ENCODE measurements around the gene DLG1. TPM values are rescaled to one million over a fixed set of nuclear protein-coding genes. Genes with fewer than 3 reads are reported as not detected.

DLG1 gene
- total RNA-seq, 1 experiment from 2014 or later: 27.1 TPM

DNA sequence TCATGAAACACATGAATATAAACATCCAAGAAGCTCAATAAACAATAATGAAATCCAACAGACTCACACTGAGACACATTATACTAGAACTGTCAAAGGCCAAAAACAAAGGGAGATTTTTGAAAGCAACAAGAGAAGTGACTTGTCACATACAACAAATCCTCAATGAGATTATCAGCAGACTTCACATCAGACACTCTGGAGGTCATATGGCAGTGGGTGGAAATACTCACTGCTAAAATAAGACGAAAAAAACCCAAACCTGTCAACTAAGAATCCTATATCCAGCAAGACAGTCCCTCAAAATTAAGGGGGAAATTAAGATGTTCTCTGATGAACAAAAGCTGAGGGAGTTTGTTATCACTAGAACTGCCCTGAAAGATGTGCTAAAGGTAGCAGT lies 143.4 kb downstream of the DLG1 start:
- Histone ChIP-seq H3K4me3 (ENCODE audit: insufficient read depth, low read depth, low read length) (no peak overlapping the region), H3K27me3 (ENCODE audit: control insufficient read depth, insufficient read depth, low read length) (no peaks in the 10 kb centered on the region), H3K36me3 (replicated peaks; ENCODE audit: control insufficient read depth, insufficient read depth, low read length) (no peaks in the 10 kb centered on the region)
- no peak for DNase-seq

GRCh38 chr3:197151580-197151979 lies 146.8 kb downstream of the DLG1 start:
- no peak for DNase-seq
- H3K4me3 ChIP-seq (ENCODE audit: insufficient read depth, low read depth, low read length): no peak overlapping the region

GRCh38 chr3:197149528-197149927 lies 148.9 kb downstream of the DLG1 start:
- H3K27me3 ChIP-seq (ENCODE audit: control insufficient read depth, insufficient read depth, low read length): no peaks in the 10 kb centered on the region
- H3K4me3 ChIP-seq (ENCODE audit: insufficient read depth, low read depth, low read length): no peak overlapping the region
- no peaks in the 10 kb centered on the region for H3K36me3 ChIP-seq (replicated peaks; ENCODE audit: control insufficient read depth, insufficient read depth, low read length)
- no peak for DNase-seq

More at GRCh38 chr3:197151580-197151979, 146.8 kb downstream of the DLG1 start:
- H3K27me3 ChIP-seq (ENCODE audit: control insufficient read depth, insufficient read depth, low read length): no peaks in the 10 kb centered on the region
- H3K36me3 ChIP-seq (replicated peaks; ENCODE audit: control insufficient read depth, insufficient read depth, low read length): no peaks in the 10 kb centered on the region

DNA sequence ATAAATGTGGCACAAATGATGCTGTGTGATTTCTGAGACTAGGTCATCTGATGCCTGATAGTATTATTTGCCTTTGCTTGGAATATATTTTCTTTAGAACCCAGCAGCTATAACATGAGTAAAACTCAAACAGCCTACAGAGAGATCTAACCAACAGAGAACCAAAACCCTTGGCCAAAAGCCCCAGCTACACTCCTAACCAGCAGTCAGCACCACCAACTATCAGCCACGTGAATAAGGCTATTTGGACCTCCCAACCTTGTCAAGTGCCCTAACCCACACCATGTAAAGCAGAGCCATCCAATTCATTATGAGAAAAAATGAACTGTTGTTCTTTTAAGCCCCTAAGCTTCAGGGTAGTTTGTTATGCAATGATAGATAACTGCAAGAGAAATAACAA lies 154.2 kb downstream of the DLG1 start:
- Histone ChIP-seq H3K36me3 (replicated peaks; ENCODE audit: control insufficient read depth, insufficient read depth, low read length) (no peaks in the 10 kb centered on the region), H3K27me3 (ENCODE audit: control insufficient read depth, insufficient read depth, low read length) (no peaks in the 10 kb centered on the region), H3K4me3 (ENCODE audit: insufficient read depth, low read depth, low read length) (no peak overlapping the region)
- no peak for DNase-seq

GRCh38 chr3:197139586-197139985 lies 158.8 kb downstream of the DLG1 start:
- H3K4me3 ChIP-seq (ENCODE audit: insufficient read depth, low read depth, low read length): no peak overlapping the region
- H3K27me3 ChIP-seq (ENCODE audit: control insufficient read depth, insufficient read depth, low read length): no peaks in the 10 kb centered on the region
- no peak for DNase-seq
- peaks cover 2% of the 10 kb centered on the region; the same call in 1 of the 2 replicates for H3K36me3 ChIP-seq (replicated peaks; ENCODE audit: control insufficient read depth, insufficient read depth, low read length)

- no peak overlapping the region for H3K4me3 ChIP-seq (ENCODE audit: insufficient read depth, low read depth, low read length)
- no peaks in the 10 kb centered on the region for H3K27me3 ChIP-seq (ENCODE audit: control insufficient read depth, insufficient read depth, low read length)
- no peak for DNase-seq
- peaks cover 3% of the 10 kb centered on the region; the same call in 1 of the 2 replicates for H3K36me3 ChIP-seq (replicated peaks; ENCODE audit: control insufficient read depth, insufficient read depth, low read length)
Observed at GRCh38 chr3:197137751-197138150, 160.7 kb downstream of the DLG1 start.

DNA sequence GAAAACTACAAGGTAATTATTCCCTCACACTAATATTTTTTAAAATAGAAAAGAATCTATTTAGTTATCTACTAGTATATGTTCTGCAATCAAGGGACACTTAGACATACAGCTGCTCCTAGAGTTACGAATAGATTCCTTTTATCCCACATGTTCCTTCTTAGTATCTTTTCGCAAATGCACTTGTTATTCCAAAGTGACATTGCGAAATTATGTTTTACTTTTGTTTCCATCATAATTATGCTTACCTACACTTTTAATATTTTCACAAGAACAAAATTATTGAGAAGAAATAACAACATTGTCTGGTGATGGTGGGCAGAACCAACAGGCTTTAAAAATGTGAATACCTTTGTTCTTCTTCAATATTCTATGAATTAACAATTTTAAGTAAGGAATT lies 161.7 kb downstream of the DLG1 start:
- DNase-seq: no peak
- Histone ChIP-seq H3K27me3 (ENCODE audit: control insufficient read depth, insufficient read depth, low read length) (no peaks in the 10 kb centered on the region), H3K36me3 (replicated peaks; ENCODE audit: control insufficient read depth, insufficient read depth, low read length) (peaks cover 3% of the 10 kb centered on the region; the same call in 1 of the 2 replicates), H3K4me3 (ENCODE audit: insufficient read depth, low read depth, low read length) (no peak overlapping the region)

- peaks cover 3% of the 10 kb centered on the region; the same call in 1 of the 2 replicates for H3K36me3 ChIP-seq (replicated peaks; ENCODE audit: control insufficient read depth, insufficient read depth, low read length)
- no peaks in the 10 kb centered on the region for H3K27me3 ChIP-seq (ENCODE audit: control insufficient read depth, insufficient read depth, low read length)
- DNase-seq: no peak
- H3K4me3 ChIP-seq (ENCODE audit: insufficient read depth, low read depth, low read length): no peak overlapping the region
Observed at GRCh38 chr3:197135212-197135611, 163.2 kb downstream of the DLG1 start.

GRCh38 chr3:197132916-197133530 lies 165.4 kb downstream of the DLG1 start:
- no peak for DNase-seq
- H3K27me3 ChIP-seq (ENCODE audit: control insufficient read depth, insufficient read depth, low read length): no peaks in the 10 kb centered on the region
- peaks cover 3% of the 10 kb centered on the region; the same call in 1 of the 2 replicates for H3K36me3 ChIP-seq (replicated peaks; ENCODE audit: control insufficient read depth, insufficient read depth, low read length)
- no peak overlapping the region for H3K4me3 ChIP-seq (ENCODE audit: insufficient read depth, low read depth, low read length)

- no peak for DNase-seq
- no peak overlapping the region for H3K4me3 ChIP-seq (ENCODE audit: insufficient read depth, low read depth, low read length)
- H3K27me3 ChIP-seq (ENCODE audit: control insufficient read depth, insufficient read depth, low read length): no peaks in the 10 kb centered on the region
- no peaks in the 10 kb centered on the region; the same call in 1 of the 2 replicates for H3K36me3 ChIP-seq (replicated peaks; ENCODE audit: control insufficient read depth, insufficient read depth, low read length)
Observed at GRCh38 chr3:197125636-197126035, 172.8 kb downstream of the DLG1 start.

DNA sequence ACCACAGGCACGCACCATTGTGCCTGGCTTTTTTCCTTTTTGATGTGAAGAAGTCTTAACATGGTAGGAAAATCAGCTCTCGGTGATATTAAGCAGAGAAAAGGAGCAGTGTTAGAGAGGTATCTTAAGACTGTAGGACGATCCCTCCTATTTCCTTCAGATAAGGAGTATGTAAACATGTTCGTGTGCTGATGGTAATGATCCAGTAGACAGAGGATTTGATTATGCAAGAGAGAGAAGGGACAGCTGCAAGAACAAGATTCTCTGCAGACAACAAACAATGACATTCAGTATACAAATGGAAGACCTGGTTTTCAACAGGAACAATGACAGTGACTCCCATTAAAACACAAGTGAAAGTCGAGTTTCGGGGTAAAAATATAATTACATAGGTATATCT lies 173.7 kb downstream of the DLG1 start:
- Histone ChIP-seq H3K4me3 (ENCODE audit: insufficient read depth, low read depth, low read length) (no peak overlapping the region), H3K36me3 (replicated peaks; ENCODE audit: control insufficient read depth, insufficient read depth, low read length) (no peaks in the 10 kb centered on the region), H3K27me3 (ENCODE audit: control insufficient read depth, insufficient read depth, low read length) (no peaks in the 10 kb centered on the region)
- no peak for DNase-seq

DNA sequence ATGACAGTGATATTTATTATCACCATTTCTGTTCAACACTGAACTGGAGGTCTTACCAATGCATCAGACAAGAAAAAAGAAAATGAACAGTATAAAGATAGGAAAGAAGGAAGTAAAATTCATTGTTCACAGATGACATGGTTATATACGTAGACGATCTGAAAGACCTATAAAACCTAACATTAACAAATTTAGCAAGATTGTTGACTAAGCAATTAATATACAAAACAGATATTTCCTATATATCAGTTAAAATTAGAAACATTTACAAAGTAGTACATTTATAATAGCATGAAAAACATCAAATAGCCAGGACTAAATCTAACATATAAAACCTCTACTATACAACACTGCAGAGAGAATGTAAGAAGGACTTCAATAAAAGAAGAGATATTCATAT lies 176.0 kb downstream of the DLG1 start:
- H3K4me3 ChIP-seq (ENCODE audit: insufficient read depth, low read depth, low read length): no peak overlapping the region
- H3K27me3 ChIP-seq (ENCODE audit: control insufficient read depth, insufficient read depth, low read length): no peaks in the 10 kb centered on the region
- no peaks in the 10 kb centered on the region for H3K36me3 ChIP-seq (replicated peaks; ENCODE audit: control insufficient read depth, insufficient read depth, low read length)
- DNase-seq: no peak

DNA sequence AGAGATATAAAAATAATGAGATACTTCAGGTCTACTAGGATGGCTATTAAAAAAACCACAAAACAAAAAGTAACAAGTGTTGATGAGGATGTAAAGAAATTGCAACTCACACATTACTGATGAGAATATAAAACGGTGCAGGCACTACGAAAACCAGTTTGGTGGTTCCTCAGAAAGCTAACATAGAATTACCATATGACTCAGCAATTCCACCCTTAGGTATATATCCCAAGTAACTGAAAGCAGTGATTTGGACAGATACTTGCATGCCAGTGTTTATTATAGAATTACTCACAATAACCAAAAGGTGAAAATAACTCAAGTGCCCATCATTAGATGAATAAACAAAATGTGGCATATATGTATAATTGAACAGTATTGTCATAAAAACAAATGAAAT lies 181.3 kb downstream of the DLG1 start:
- no peak for DNase-seq
- Histone ChIP-seq H3K27me3 (ENCODE audit: control insufficient read depth, insufficient read depth, low read length) (no peaks in the 10 kb centered on the region), H3K36me3 (replicated peaks; ENCODE audit: control insufficient read depth, insufficient read depth, low read length) (no peaks in the 10 kb centered on the region), H3K4me3 (ENCODE audit: insufficient read depth, low read depth, low read length) (no peak overlapping the region)

- DNase-seq: no peak
- no peaks in the 10 kb centered on the region for H3K36me3 ChIP-seq (replicated peaks; ENCODE audit: control insufficient read depth, insufficient read depth, low read length)
Observed at GRCh38 chr3:197114007-197114406, 184.4 kb downstream of the DLG1 start.

DNA sequence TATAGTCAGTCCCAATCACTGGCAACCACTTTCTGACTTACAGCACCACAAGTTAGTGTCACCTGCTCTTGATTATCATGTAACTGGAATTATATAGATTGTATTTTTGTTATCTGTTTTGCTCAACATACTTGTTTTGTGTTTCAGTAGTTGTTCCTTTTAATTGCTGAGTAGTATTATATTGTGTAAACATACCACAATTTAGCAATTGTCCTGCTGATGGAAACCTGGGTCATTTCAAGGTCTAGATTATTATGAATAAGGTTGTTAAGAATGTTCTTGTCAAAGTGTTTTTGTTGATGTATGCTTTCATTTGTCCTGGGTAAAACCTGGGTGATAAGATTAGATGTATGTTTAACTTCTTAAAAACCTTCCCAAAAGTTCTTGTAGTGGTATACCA lies 186.7 kb downstream of the DLG1 start:
- Histone ChIP-seq H3K36me3 (replicated peaks; ENCODE audit: control insufficient read depth, insufficient read depth, low read length) (no peaks in the 10 kb centered on the region), H3K4me3 (ENCODE audit: insufficient read depth, low read depth, low read length) (no peak overlapping the region), H3K27me3 (ENCODE audit: control insufficient read depth, insufficient read depth, low read length) (no peaks in the 10 kb centered on the region)
- DNase-seq: no peak

More at GRCh38 chr3:197114007-197114406, 184.4 kb downstream of the DLG1 start:
- no peak overlapping the region for H3K4me3 ChIP-seq (ENCODE audit: insufficient read depth, low read depth, low read length)
- H3K27me3 ChIP-seq (ENCODE audit: control insufficient read depth, insufficient read depth, low read length): no peaks in the 10 kb centered on the region

DNA sequence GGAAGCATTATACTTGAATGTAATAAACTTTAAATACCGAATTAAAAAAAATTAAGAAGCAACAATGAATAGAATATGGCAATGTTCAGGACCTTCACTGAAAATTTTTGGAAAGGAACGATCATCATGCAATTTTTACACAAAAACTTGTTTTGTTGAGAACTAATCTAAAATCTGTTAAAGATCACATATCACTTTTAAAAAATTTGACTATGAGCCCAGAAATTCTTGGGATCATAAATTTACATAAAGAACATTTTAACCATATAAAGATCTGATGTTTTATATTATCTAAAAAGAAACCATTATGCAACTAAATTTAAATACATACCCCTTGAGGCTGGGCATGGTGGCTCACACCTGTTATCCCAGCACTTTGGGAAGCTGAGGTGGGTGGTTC lies 192.6 kb downstream of the DLG1 start:
- DNase-seq: no peak
- Histone ChIP-seq H3K4me3 (ENCODE audit: insufficient read depth, low read depth, low read length) (no peak overlapping the region), H3K27me3 (ENCODE audit: control insufficient read depth, insufficient read depth, low read length) (no peaks in the 10 kb centered on the region), H3K36me3 (replicated peaks; ENCODE audit: control insufficient read depth, insufficient read depth, low read length) (no peaks in the 10 kb centered on the region)
